ENCODE results near the gene PREX1.

DNA sequence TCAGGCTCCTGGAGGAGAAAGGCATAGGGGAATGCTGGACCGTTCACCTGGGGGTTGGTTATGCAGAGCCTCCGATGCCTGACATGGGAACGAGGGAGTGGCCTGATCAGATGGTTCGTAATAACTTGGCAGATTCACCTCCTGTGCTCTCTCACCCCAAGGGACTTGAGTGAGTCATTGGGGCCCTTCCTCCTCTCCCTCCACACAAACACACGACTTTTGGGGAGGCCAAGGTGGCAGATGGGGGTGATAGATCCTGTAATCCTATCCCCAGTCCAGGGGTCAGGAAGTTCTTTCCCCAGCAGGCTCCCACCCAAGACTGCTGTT lies 48.1 kb upstream of the PREX1 start:
- TF ChIP-seq, protein P1, sequence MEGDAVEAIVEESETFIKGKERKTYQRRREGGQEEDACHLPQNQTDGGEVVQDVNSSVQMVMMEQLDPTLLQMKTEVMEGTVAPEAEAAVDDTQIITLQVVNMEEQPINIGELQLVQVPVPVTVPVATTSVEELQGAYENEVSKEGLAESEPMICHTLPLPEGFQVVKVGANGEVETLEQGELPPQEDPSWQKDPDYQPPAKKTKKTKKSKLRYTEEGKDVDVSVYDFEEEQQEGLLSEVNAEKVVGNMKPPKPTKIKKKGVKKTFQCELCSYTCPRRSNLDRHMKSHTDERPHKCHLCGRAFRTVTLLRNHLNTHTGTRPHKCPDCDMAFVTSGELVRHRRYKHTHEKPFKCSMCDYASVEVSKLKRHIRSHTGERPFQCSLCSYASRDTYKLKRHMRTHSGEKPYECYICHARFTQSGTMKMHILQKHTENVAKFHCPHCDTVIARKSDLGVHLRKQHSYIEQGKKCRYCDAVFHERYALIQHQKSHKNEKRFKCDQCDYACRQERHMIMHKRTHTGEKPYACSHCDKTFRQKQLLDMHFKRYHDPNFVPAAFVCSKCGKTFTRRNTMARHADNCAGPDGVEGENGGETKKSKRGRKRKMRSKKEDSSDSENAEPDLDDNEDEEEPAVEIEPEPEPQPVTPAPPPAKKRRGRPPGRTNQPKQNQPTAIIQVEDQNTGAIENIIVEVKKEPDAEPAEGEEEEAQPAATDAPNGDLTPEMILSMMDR (IDR thresholded peaks at IDR 0.05), result no peak
- no peak for TF ChIP-seq POLR2A (IDR thresholded peaks at IDR 0.05)

Data from adrenal gland (tissue), 5 donors.